HG02623 (cell line): ENCODE data around the gene C12orf42.
A peak's percentile ranks its signal among the peaks of the same experiment; 100 is the strongest.

Experiments used
- ATAC-seq: cut with Tn5 transposase; IDR thresholded peaks from one replicate; pipeline ENCODE4 v1.9.1; 2021; ENCODE audit warnings: moderate library complexity; ENCODE audit not compliant: unreplicated experiment

Gene C12orf42

DNA sequence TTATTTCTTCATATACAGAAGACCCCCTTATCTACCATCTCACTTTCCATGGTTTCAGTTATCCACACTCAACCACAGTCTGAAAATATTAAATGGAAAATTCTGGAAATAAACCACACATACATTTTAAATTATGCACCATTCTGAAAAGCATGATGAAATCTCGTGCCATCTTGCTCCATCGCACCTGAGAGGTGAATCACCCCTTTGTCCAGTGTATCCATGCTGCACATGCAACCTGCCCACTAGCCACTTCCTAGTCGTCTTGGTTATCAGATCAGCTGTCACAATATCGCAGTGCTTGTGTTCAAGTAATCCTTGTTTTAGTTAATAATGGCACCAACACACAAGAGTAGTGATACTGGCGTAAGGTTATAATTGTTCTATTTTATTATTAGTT is 145.7 kb downstream of the C12orf42 start:
- ATAC-seq = no peak

DNA sequence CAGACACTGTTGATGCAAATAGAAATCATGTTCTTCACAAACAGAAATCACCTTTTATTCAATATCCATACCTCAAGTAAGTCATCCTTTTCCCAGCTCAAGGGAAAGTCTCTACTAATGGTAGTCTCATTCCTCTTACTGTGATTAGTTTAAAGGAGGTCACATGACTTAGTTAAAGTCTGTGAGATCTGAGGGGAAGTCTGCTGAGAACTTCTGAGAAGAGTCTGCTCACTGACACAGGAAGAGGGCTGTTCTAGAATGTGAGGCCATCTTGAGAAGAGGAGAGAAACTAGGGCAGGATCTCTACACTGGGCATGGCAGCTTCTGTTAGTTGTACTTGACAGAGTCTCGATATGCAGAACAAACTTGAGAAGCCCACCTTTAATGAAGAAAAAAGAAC is 146.8 kb downstream of the C12orf42 start:
- ATAC-seq = no peak

DNA sequence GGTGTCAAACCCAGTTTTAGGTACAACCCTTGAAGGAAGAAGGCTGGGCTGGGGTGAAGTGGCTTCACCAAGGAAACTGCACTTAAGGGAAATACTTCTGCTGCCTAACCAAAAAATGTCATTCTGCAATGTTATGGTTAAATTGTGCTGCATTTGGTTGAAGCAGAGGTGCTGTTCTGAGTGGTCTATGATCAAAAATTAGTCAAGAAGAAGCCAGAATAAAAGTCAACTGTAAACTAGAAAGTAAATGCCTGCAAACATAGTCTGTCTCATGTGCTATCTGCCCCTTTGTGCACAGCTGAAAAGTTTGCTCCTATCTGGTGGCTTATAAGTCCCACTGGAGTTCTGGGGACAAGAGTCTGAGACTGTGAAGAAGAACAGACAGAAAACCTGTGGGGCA is 158.8 kb downstream of the C12orf42 start:
- no peak for ATAC-seq

DNA sequence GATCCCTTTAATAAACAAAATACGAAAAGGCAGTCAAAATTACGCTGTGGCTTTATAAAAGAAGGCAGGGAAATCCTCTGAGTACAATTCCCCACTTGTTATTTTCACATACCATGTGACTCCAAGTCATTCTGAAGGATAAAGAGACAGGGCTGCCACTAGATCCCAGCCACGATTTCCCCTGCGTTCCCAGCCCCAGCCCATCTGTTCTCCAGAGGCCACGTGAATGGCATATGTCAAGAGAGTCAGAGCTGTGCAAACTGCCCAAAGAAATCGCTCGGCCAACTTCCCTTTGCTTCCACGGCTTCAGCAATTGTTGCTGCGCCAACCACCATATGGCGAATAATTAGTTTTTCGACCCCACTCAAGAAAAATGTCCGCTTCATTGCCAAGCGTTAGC is 161.3 kb downstream of the C12orf42 start:
- no peak for ATAC-seq

DNA sequence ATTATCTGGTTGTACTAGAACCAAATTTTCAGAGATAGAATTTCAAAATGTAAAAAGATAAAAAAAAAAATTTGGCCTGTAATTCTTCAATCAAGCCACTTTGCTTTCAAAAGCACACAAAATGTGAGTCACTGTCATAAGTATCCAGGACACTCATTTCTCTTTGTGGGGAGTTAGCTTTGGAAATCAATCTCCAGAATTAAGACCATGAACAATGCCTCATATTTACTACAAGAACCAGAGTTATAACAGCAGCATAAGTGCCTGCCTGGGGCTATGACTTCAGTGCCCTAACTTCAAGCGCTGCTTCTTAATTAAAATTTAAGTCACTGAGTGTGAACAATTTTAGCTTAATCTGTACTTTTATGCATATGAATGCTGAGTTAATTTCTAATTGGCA is 162.1 kb downstream of the C12orf42 start:
- no peak for ATAC-seq

DNA sequence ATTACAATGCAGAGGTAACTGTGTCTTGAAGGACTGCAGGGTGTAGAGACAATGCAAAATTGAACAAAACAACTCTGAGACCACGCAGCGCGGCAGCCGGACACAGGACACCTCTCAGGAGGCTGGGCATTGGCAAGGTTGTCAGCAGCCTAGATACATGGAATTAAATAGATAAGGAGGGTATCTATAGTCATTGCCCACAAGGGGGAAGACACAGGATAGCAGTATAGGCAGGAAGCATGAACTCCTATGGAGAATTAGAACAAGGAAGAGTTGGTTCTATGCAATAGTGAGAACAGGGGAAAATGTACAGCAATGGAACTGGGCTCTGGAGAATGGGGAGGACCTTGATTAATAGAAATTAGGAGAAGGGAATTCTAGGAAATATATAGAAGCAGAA is 164.1 kb downstream of the C12orf42 start:
- no peak for ATAC-seq

DNA sequence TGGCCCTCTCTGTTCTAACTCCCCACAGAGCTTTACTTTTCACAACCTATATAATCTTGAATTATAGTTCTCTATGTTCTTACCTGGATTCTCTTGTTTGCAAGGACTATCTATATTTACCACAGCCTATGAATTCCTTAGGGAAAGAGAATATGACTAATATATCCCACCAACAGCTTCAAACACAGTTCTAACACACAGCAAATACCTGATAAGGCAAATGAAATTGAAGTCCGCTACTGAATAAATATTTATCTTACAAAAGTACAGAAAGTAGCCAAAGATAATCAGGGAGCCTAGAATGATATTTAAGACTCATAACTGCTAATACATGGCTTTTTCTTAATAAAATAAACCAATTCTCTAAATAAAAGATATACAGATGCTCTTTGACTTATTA is 165.1 kb downstream of the C12orf42 start:
- no peak for ATAC-seq

DNA sequence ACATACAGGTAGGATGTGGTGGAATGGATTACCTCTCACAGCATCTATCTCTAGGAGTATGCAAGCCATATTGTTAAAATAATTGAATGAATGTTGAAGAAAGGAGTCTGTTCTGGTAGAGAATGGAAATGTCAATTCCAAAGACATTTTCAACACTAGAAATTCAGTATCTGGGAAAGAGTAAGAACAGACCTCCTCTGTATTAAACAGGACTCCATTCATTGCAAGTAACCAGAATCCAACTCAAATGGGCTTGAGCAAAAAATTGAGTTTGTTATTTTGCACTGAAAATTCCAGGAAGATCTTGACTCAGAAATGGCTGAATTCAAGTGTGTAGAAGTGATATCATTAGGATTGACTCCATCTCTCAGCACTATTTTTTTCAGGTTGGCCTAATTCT is 168.1 kb downstream of the C12orf42 start:
- ATAC-seq = no peak

DNA sequence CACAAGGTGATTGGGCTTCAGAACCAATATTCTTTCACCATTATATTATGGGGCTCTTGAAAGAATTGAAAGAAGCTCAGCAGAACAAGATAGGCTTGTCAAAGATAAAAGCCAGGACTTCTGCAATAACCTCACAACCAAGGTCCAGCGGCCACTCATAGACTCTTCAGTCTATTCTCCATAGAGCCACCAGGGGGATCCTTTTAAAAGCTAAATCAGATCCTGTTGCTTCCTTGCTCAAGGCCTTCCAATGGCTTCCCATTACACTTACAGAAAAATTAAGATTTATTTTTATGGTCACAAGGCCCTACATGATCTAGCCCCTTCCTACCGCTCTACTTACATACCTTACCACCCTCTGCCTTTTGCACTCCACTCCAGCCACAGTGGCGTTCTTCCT is 169.6 kb downstream of the C12orf42 start:
- no peak for ATAC-seq

DNA sequence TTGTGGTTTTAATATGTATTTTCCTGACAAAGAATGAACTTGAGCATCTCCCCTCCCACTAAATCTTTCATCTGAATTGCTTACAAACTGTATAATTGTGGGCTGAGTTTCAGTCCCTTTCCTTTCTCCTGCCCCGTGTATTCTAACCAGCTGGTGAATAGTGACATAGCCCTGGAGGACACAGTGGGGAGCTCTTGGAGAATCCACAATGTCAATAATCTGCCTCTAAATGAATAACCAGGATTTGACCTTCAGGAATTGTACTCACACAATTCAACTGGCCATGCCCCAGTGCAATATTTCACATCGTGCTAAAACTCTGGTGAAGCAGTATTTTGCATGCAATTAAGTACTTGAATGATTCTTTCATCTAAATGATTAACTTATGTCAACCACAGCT is 177.2 kb downstream of the C12orf42 start:
- ATAC-seq = no peak

DNA sequence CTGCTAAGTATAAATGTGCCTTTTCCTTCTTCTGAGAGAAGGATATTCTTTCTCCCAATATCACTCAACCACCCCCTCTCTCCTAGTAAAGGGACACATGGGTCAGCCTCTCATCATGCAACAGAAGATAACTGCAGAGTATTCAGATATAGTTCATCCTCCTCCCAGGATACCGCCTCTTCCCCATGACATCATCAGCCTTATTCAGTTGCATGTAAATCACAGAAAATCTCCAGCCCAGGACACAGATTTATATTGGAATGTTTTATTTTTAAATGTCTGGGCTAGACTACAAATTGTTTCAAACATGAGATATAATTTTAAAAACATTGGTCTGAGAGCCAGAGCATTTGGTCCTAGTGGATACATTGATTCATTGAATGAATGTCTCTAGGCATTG is 178.5 kb downstream of the C12orf42 start:
- ATAC-seq = no peak

DNA sequence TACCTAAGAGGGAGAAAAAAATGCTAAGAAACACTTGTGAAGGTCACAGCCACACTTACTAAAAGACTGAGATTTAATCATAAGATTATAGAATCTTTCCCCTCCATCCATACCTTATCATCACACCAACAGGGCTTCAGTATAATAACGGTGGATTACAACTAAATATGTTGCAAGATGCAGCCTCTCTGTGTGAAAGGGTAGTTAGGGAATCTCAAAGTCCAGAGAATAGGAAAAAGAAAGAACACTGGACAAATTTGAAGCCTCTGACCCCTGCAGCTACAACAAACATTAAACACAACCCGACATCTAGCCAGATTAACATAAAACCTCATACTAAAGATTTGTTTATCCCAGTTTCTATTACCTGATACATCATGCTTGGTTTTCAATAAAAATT is 181.0 kb downstream of the C12orf42 start:
- ATAC-seq = no peak

DNA sequence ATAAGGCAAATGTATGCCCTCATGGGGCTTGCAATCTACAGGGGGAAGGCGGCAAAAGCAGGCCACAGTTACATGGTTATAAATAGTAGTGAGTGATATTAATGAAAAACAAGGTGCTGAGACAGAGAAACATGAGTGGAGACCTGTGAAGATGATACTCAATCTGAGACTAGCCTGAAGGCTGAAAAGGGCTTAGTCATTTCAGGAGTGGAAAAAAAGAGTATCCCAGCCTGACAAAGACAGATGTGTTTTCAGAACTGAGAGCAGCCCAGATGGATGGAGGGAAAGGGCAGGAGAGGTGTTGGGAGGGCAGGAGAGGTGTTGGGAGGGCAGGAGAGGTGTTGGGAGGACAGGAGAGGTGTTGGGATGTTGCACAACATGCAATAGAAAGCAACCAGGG is 181.9 kb downstream of the C12orf42 start:
- no peak for ATAC-seq

DNA sequence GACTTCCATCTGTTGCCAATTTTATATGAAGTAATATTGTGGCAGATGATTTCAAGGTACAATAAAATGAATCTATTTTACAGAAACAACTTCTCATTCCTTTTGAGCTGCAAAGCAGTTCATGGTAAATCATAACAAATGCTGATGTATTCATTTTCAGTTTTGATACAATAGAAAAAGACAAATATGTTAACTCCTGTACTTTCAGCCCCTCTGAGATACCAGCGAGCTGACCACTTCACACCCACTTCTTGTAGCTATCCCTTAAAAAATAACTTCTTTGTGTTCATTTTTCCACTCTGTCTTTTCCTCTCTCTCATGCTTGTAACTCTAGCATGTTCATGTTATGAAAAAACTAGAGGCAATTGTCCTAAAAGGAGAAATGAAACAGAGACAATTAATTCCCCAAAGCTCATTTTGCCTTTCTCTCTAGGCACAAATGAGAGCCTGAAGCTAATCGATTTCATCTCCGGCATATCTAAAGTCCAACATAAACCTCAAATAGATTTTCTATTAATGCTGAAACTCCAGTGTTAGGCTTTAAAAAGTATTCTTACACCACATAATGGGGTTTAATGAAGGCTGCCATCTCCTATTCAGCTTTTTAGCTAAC is 182.9 kb downstream of the C12orf42 start:
- ATAC-seq = no peak

DNA sequence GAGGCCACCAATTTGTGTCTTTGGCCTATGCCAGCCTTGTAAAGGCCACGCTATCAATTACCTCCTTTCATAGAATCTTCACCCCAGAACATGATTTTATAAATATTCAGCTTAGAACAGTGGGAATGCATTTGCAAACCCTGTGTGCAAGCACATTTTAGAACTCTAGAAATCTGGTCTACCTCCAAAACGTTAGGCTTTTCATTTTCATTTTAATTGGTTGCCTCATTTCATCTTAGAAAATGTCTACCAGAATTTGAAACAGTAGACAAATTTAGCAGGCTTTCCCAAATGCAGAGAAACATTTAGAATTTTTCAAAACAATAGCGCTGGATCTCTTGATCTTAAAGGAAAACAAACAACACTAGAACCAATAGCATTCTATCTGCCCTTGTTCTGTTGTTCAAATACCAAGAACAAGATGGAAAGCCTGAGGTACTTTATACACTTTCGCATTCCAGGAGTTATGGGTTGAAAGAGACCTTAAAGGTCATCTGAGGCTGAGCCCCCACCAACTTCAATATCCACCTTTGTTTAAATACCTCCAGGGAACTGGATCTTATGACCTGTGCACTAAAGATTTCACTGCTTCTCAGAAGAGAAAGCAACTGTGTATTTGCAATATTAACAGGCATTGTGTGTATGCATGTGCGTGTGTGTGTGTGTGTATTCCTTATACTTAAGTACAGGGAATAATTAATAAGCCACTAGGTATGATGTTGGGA is 185.1 kb downstream of the C12orf42 start:
- no peak for ATAC-seq

DNA sequence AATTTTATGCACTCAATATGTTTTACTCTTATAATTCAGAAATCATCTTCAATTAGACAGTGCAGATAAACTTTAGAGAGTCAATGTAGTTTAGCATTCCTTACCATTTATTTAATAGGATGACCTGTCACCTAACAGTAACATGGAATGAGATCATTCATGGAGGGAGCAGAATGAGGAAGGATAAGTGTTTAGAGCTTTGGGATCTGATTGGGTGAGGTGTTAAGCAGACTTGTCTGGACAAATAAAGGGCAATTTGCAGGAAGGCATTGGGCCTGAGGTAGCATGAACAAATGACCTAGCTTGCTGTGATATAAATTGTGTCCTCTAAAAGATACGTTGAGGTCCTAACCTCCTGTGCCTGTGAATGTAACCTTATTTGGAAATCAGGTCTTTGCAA is 187.4 kb downstream of the C12orf42 start:
- no peak for ATAC-seq

DNA sequence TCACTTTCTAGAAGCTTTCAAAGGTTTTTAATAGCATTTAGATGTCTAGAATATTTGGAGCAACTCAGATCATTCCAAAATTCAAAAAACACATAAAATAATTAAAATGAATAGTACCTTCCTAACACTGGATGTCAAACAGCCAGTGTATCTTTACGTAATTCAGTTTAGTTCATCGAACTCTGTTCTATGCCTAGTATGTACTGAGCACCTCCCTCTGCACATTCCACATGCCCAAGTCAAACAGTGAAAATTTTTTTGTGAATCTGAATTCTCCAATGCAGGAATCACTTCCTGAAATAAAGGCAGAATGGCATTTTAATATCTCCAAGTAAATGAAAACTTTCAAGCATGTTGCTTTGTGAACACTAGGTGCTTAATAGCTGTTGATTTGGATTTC is 192.3 kb downstream of the C12orf42 start:
- ATAC-seq = no peak

DNA sequence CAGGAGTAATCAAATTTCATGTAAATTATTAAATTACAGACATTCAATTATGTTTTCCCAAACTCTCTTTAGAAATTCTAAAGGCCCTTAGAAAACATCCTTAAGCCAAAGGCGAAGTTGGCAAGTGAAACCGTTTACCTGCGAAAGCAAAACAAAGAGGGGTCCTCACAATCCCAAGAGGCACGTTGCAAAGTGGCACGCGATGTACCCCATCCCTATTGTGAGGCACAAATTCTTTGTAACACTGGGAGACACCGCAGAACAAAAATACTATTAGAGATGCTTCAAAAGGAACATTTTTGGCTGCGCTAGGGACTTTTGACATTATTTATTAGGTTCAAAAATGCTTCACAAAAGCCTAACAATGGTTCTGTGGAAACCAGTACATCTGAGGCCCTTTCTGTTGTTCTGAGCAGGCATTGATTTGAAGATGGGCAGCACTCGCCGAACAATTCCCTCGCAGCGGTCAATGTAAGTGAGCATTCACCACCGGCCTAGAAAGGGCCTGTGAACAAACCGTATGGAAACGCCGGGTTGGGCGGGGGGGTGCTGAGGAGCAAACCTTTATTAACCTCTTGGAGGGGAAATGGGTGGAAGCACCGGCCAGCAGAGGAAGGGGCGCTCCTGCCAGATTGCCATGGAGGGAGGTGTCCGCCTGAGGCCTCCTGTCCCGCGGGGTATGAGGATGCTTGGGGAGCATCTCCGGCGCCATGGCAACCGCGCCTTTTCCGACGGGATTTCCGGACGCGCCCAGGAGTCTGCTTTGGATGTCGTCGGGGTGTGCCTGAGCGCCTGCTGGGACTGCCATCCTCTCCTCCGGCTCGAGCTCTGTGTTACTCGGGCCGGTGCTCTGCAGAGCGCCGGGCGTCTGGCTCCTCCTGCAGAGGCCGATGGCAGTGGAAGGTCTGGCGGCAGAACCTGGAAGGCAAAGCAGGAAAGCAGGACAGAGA is 193.9 kb downstream of the C12orf42 start:
- no peak for ATAC-seq

DNA sequence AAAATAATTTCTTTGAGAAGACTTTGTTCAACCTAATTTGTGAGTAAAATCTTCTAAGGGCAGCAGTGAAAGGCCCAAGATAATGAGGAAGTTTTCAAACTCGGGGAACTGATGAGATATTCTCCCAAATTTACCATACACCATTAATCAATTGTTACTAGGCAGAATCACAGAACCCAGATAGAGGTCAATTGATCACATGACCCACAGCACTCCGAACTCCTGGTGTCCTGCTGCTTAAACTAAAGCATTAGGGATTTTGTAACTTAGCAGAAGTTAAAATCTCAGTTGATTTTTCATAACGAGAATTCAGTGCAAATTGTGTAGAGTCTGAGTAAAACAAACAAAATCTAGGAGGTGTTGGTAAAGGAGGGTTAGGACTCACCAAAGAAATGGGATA is 207.8 kb downstream of the C12orf42 start:
- ATAC-seq = no peak

DNA sequence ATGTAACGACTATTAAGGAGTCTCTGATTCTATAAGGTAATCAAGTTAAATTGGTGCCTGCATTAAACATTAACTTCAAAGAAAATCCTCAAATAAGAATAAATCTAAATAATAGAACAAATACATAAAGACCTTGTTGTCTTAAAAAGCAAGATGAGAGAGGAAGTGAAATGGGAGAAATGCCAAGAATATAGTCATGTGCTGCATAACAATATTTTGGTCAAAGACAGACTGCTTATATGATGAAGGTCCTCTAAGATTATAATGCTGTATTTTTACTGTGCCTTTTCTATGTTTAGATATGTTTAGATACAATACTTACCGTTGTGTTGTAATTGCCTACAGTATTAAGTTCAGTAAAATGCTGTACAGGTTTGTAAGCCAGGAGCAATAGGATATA is 213.6 kb downstream of the C12orf42 start:
- no peak for ATAC-seq

DNA sequence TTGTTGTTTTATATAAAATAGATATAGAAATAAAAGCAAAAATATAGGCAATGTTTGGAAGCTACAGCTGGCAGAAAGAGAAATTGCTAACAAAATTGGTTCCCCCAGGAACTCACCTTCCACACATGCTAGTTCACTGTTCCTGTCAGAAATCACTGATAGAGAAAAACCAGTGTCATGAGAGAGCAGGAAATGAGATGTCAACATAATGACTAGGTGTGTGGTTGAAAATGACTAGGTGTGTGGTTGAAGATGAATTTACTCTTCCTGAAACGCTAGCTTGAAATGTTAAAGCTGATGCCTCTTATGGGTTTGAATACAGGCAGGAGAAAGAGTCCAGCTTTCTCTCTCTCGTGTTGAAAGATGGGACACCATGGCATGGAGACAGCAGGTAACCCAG is 216.3 kb downstream of the C12orf42 start:
- peak; percentile 94 for ATAC-seq

DNA sequence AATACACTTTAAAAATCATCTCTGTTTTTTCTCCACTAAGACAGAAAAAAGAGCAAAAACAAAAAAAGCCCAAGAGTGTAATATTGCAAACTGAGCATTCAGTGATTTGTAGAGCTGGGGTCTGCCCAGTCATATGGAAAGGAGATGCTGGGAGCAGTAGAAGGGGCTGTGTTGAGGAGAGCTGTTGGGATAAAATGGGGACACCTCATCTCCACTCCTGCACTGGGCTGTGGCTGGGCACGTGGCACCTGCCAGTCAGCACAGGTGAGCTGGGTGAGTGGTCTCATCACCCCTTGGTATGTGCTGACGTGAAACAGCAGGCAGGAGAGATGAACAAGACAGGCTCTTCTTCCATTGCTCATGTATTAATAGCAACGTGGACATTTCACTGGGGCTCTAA is 217.4 kb downstream of the C12orf42 start:
- no peak for ATAC-seq
